Loucy (cell line): ENCODE results near the gene VMA21.

Experiments
- H2AFZ ChIP-seq: fragments of 200-600 bp; sonication (generic); 2 replicates; pipeline ENCODE4 v1.6.0; 2016; ENCODE audit warnings: antibody characterized with exemption, mild to moderate bottlenecking, low read length, moderate library complexity
- H3F3A ChIP-seq: fragments of 200-600 bp; 2 replicates; pipeline ENCODE4 v1.6.0; 2016; ENCODE audit warnings: antibody characterized with exemption, low read depth, mild to moderate bottlenecking
- H3K27me3 ChIP-seq: fragments of 200-600 bp; sonication (generic); 2 replicates; pipeline ENCODE4 v1.6.1; 2014; ENCODE audit warnings: low read length, mild to moderate bottlenecking; ENCODE audit not compliant: insufficient read depth, poor library complexity, severe bottlenecking
- H3K36me3 ChIP-seq: fragments of 200-600 bp; sonication (generic); 2 replicates; pipeline ENCODE4 v1.6.1; 2016; ENCODE audit warnings: low read length; ENCODE audit not compliant: insufficient read depth
- H3K4me1 ChIP-seq: fragments of 200-600 bp; sonication (generic); 2 replicates; pipeline ENCODE4 v1.5.1; 2014; ENCODE audit warnings: low read length, mild to moderate bottlenecking; ENCODE audit not compliant: insufficient read depth, poor library complexity, severe bottlenecking
- H3K4me2 ChIP-seq: fragments of 200-600 bp; sonication (generic); 2 replicates; pipeline ENCODE4 v1.6.0; 2014; ENCODE audit warnings: antibody characterized with exemption, low read length, low read depth, mild to moderate bottlenecking; ENCODE audit not compliant: poor library complexity, severe bottlenecking
- H3K4me3 ChIP-seq: fragments of 200-600 bp; sonication (generic); 2 replicates; pipeline ENCODE4 v1.5.1; 2014; ENCODE audit warnings: low read length, mild to moderate bottlenecking, mixed read lengths; ENCODE audit not compliant: poor library complexity, severe bottlenecking
- H3K79me2 ChIP-seq: fragments of 200-600 bp; sonication (generic); 2 replicates; pipeline ENCODE4 v1.6.1; 2014; ENCODE audit warnings: low read length; ENCODE audit not compliant: insufficient read depth
- H3K9ac ChIP-seq: fragments of 200-600 bp; sonication (generic); 2 replicates; pipeline ENCODE4 v1.6.0; 2014; ENCODE audit warnings: mild to moderate bottlenecking, low read depth, low read length, moderate library complexity; ENCODE audit not compliant: poor library complexity, severe bottlenecking
- H3K9me2 ChIP-seq: fragments of 200-600 bp; sonication (generic); replicated peaks from 2 replicates; pipeline ENCODE4 v1.6.1; 2016; ENCODE audit warnings: low read depth, low read length, mixed read lengths
- H3K9me3 ChIP-seq: fragments of 200-600 bp; sonication (generic); 2 replicates; pipeline ENCODE4 v1.6.1; 2014; ENCODE audit warnings: mild to moderate bottlenecking, antibody characterized with exemption, low read length, low read depth; ENCODE audit not compliant: insufficient read depth
- H4K20me1 ChIP-seq: fragments of 200-600 bp; sonication (generic); 2 replicates; pipeline ENCODE4 v1.6.0; 2014; ENCODE audit warnings: antibody characterized with exemption, low read length, mild to moderate bottlenecking; ENCODE audit not compliant: insufficient read depth, poor library complexity, severe bottlenecking
- CTCF ChIP-seq: fragments of 200-600 bp; sonication (generic); conservative IDR thresholded peaks from 2 replicates; pipeline ENCODE4 v1.5.1; 2014; ENCODE audit warnings: mild to moderate bottlenecking, antibody characterized with exemption, low read length
- EZH2phosphoT487 ChIP-seq: fragments of 200-600 bp; IDR thresholded peaks from 2 replicates; pipeline ENCODE4 v1.6.1; 2018; ENCODE audit warnings: antibody characterized with exemption, mild to moderate bottlenecking, moderate library complexity, borderline replicate concordance

Gene VMA21

GRCh38 chrX:151424505-151424904, 27.5 kb downstream of the VMA21 start:
- Histone ChIP-seq H3K79me2 (no peaks in the 10 kb centered on the region), H3K4me3 (no peak overlapping the region), H2AFZ (no peak overlapping the region), H4K20me1 (no peaks in the 10 kb centered on the region), H3K9me2 (no peaks in the 10 kb centered on the region), H3K9ac (no peak overlapping the region), H3K9me3 (no peaks in the 10 kb centered on the region), H3K4me2 (no peak overlapping the region), H3K27me3 (no peaks in the 10 kb centered on the region), H3K4me1 (no peaks in the 10 kb centered on the region), H3K36me3 (no peaks in the 10 kb centered on the region), H3F3A (no peaks in the 10 kb centered on the region)
- TF ChIP-seq CTCF (no peak), EZH2phosphoT487 (no peak)

- TF ChIP-seq EZH2phosphoT487 (no peak), CTCF (no peak)
- Histone ChIP-seq H3K79me2 (no peaks in the 10 kb centered on the region), H3F3A (no peaks in the 10 kb centered on the region), H3K9me3 (no peaks in the 10 kb centered on the region), H3K9me2 (no peaks in the 10 kb centered on the region), H4K20me1 (no peaks in the 10 kb centered on the region), H2AFZ (no peak overlapping the region), H3K4me1 (no peaks in the 10 kb centered on the region), H3K4me2 (no peak overlapping the region), H3K9ac (no peak overlapping the region), H3K36me3 (no peaks in the 10 kb centered on the region), H3K27me3 (no peaks in the 10 kb centered on the region), H3K4me3 (no peak overlapping the region)
Observed at GRCh38 chrX:151448509-151448908, 51.5 kb downstream of the VMA21 start.

- Histone ChIP-seq H3K9ac (no peak overlapping the region), H3K36me3 (no peaks in the 10 kb centered on the region), H3K4me1 (no peaks in the 10 kb centered on the region), H3K27me3 (no peaks in the 10 kb centered on the region), H3K4me2 (no peak overlapping the region), H3K79me2 (no peaks in the 10 kb centered on the region), H3K4me3 (no peak overlapping the region), H3K9me2 (no peaks in the 10 kb centered on the region), H3F3A (no peaks in the 10 kb centered on the region), H2AFZ (no peak overlapping the region), H3K9me3 (no peaks in the 10 kb centered on the region), H4K20me1 (no peaks in the 10 kb centered on the region)
- TF ChIP-seq CTCF (no peak), EZH2phosphoT487 (no peak)
Observed at GRCh38 chrX:151458824-151459223, 61.8 kb downstream of the VMA21 start.
